GM12891 (cell line): ENCODE data around the gene SLC26A8.

ENCODE experiments used
- PAX5 ChIP-seq: IDR thresholded peaks from 2 replicates; pipeline ENCODE4 v1.6.1; 2011; ENCODE audit warnings: low read length, moderate library complexity, mild to moderate bottlenecking; ENCODE audit not compliant: insufficient read depth, severe bottlenecking
- POLR2A ChIP-seq: IDR thresholded peaks from 2 replicates; pipeline ENCODE4 v1.6.1; 2011; ENCODE audit warnings: low read depth, low read length, control low read depth
- POLR2AphosphoS5 ChIP-seq: IDR thresholded peaks from 2 replicates; pipeline ENCODE4 v1.6.1; 2011; ENCODE audit warnings: low read depth, low read length, control low read depth
- SPI1 ChIP-seq: IDR thresholded peaks from 2 replicates; pipeline ENCODE4 v1.6.1; 2011; ENCODE audit warnings: low read depth, low read length, control low read depth
- TAF1 ChIP-seq: IDR thresholded peaks from 2 replicates; pipeline ENCODE4 v1.6.1; 2011; ENCODE audit warnings: low read depth, low read length, control low read depth

DNA sequence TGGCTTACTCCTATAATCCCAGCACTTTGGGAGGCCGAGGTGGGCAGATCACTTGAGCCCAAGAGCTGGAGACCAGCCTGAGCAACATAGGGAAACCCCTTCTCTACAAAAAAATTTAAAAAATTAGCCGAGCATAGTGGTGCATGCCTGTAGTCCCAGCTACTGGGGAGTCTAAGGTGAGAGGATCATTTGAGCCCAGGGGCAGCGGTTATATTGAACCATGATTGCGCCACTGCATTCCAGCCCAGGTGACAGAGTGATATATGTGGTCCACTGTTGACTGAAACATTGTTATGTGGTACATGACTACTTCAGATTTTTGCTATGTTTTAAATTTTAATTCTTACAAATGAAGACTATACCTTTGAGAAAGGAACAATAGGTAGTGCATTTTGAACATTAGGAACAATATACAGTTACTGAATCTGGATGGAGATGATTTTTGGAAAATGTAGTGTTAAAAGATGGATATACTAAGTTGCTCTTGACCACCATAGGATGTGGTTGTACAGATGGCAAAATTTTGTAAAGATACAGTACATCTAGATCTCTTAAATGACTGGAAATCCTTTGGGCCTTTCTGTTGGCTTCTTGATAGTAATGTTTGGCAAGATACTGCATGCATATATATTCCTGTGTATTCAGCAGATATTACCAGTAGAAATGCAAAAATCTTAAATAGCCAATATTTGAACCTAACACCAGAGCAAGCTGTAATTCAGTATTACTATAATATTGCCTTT, 39.0 kb upstream of the SLC26A8 start:
- TF ChIP-seq SPI1 (no peak), TAF1 (no peak), POLR2A (no peak), POLR2AphosphoS5 (no peak), PAX5 (no peak)
